Activated CD4-positive, alpha-beta T cell treated with anti-CD3 and anti-CD28 coated beads for 24 hours (primary cell): ENCODE measurements around the gene PLEKHA4.

Source experiments
- DNase-seq, 2 donors: peaks; one replicate each; pipeline ENCODE4 v3.0.0-alpha.2; 2020; ENCODE audit warnings: low read depth in 2 of 2

The PLEKHA4 gene

GRCh38 chr19:48833049-48833448 lies 35.4 kb downstream of the PLEKHA4 start:
- no peak for DNase-seq

- DNase-seq: no peak
Observed at GRCh38 chr19:48830965-48831364, 37.5 kb downstream of the PLEKHA4 start.

DNA sequence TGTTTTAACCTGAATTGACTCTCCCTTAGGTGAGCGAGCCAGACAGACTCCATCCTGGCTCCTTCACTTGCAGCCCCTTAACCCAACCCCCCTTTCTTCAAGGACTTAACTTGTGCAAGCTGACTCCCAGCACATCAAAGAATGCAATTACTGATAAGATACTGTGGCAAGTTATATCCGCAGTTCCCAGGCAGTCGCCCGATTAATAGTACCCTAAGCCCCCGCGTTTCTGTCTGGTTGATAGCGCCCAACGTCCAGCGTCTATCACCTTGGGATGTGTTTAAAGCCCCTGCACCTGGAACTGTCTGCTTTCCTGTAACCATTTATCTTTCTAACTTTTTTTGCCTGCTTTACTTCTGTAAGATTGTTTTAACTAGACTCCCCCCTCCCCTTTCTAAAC lies 38.3 kb downstream of the PLEKHA4 start:
- DNase-seq: no peak

DNA sequence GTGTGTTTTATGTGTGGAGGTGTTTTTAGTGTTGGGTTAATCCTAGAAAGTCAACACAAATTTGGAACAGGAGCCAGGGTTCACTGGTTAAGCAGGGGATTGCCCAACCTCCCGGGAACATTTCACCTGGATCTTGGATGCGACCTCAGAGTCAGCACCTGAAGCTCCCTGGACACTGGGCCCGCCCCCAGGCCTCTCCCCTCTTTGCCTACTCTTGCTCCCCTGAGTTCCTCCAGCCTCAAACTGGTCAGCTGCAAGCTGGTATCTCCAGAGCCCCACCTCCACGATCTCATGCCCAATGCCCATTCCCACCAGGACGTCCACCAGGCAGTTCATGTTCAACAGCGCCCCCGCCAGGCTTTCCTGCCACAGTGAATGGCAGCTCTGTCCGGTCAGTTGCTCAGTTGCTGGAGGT lies 41.8 kb downstream of the PLEKHA4 start:
- no peak for DNase-seq

- DNase-seq: no peak
Observed at GRCh38 chr19:48822514-48822913, 45.9 kb downstream of the PLEKHA4 start.

DNA sequence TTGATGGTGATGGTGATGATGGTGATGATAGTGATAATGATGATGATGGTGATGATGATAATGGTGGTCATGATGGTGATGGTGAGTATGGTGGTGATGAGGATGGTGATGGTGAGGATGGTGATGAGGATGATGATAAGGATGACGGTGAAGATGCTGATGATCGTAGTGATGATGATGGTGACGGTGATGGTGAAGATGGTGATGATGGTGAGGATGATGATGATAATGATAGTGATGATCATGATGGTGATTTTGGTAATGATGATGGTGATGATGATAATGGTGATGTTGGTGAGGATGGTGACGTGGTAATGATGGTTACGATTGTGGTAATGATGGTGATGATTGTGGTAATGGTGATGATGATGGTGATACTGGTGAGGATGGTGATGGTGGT lies 46.8 kb downstream of the PLEKHA4 start:
- DNase-seq: no peak

GRCh38 chr19:48819366-48819816 lies 49.0 kb downstream of the PLEKHA4 start:
- DNase-seq: no peak

- no peak for DNase-seq
Observed at GRCh38 chr19:48818234-48818820, 50.1 kb downstream of the PLEKHA4 start.

- no peak for DNase-seq
Observed at GRCh38 chr19:48817585-48818124, 50.8 kb downstream of the PLEKHA4 start.

- no peak for DNase-seq
Observed at GRCh38 chr19:48815870-48816501, 52.4 kb downstream of the PLEKHA4 start.

DNA sequence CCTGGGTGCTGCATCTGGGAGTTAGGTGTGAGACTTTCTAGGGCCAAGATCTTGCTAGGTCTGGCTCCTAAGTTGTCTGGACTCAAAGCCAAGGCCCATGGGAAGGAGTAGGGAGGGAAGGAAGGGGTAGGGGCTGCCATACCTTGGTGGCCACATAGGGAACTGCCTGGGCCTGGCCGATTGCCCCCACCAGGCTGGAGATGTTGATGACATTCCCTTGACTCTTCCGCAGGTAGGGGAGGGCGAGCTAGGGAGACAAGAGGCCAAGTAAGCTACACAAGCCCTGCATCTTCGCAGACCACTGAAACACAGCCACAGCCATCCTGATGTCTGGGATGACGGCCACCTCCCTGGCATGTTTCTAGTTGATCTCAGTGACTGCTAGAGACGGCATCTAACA lies 53.5 kb downstream of the PLEKHA4 start:
- DNase-seq: no peak

GRCh38 chr19:48813123-48813913 lies 55.1 kb downstream of the PLEKHA4 start:
- DNase-seq: no peak

DNA sequence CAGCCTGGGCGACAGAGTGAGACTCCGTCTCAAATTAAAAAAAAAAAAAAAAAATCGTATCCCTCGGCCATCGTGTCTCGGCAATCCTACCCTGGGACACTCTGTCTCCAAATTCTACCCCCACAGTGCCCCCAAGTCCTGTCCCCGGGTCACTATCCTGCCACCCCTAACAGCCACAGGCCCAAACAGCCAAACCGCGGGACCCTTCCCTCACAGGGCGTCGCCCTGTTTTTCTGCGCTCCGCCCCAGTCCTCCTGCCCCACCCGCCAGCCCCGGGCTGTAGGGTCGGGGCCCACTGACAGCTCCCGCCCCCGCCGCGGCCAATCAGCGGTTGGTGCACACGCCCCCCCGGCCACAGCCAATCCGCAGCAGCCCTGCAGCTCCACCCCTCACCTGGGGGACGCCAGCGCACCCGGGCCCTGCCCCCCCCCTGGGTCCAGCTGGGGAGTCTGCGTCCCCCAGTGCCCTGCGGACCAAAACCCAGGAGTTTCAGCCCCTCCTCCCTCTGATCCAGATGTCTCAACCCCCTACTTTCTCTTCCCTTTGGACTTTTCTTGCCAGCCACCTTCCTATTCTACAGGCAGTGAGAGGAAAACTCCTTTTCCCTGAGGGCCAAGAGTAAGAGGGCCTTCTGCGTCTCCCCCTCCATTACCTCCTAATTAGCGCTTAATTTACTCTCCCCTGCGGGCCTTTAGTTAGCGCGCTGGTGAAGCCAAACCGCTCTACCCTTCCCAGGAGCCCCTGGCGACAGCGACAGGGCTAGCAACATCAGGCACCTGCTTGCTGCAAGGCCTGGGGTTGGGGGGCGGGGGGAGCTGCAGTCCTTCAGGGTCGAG lies 56.1 kb downstream of the PLEKHA4 start:
- DNase-seq: peak; percentile 46 to 59

- DNase-seq: no peak
Observed at GRCh38 chr19:48810151-48810550, 58.3 kb downstream of the PLEKHA4 start.

DNA sequence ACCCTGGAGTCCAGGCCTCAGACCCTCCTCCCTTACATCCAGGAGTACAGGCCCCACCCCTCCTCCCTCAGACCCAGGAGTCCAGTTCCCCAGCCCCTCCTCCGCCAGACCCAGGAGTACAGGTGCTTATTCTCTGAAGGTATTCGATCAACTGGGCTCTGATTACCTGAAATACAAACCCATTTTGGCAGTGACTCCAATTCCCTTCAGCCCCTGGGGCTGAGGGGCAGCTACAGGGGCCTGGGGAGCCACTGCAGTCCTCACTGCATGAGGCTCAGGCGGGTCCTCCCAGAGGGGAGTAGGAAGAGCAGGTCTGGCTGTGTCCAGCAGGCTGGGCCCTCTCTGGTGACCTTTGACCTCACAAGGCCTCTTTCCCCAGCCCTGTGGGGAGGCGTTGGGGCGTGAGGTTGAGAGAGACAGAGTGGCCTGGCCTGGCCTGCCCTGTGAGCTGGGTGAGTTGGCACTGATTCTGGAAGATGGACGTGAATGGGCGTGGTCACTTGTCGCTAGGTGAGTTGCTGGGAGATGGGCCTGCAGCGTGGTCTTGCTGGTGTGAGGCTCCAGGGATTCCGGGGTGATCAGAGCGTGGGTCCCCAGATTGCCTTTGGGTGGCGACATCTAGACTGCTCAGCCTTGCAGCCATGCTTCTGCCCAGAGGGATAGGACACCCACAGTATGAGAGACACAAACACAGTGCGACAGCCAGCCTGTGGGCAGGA lies 60.7 kb downstream of the PLEKHA4 start:
- DNase-seq: no peak

DNA sequence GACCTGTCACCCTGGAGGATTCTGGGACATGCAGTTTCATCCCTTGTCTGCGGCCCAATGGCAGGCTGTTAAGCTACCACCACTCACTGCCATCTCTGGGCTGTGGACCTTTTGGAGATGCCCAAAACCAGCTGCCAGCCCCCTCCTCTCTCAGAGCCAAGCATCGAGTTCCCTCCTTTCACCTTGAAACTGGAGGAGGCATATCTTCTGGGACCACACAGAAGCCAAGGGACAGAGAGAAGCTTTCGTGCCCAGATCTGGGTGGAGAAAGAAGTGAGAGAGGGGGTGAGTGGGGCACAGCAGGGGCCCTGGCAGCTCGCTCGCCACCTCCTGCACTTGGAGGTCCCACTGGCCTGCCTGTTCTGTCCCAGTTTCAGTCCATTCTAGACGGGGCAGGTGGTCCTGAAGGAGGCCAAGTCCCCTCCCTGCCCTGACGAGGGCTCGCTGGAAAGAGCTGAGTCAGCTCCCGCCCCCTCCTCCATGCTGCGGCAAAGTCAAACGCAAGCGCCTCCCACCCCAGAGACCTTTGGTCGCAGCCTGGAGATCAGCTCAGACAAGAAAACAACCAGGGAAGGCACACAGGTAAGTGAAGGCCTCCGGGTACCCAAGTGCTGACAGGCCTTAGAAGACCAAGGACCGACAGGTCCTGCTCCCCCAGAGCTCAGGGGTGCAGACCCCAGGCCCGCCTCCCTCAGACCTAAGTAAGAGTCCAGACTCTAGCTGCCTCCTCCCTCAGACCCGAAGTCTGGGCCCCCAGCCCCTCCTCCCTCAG lies 61.4 kb downstream of the PLEKHA4 start:
- DNase-seq: no peak

- DNase-seq: peak in 1 of 2 donors; percentile 21
Observed at GRCh38 chr19:48806518-48806817, 61.9 kb downstream of the PLEKHA4 start.

- DNase-seq: no peak
Observed at GRCh38 chr19:48805452-48805851, 63.0 kb downstream of the PLEKHA4 start.

- no peak for DNase-seq
Observed at GRCh38 chr19:48804496-48804895, 63.9 kb downstream of the PLEKHA4 start.

- DNase-seq: no peak
Observed at GRCh38 chr19:48802623-48803022, 65.8 kb downstream of the PLEKHA4 start.
